HL-60/S4 treated with retinoic acid at 250 ng/mL for 4 days and 3 days (cell line): Measurements from ENCODE around the gene MAN1C1.

ENCODE experiments used
- in situ Hi-C: fragments of 300-500 bp; cut with MboI; formaldehyde crosslinking; loops from 2 replicates; pipeline ENCODE4 v1.7.0; 2022; ENCODE audit warnings: low sequenced_read_pairs

MAN1C1 gene

DNA sequence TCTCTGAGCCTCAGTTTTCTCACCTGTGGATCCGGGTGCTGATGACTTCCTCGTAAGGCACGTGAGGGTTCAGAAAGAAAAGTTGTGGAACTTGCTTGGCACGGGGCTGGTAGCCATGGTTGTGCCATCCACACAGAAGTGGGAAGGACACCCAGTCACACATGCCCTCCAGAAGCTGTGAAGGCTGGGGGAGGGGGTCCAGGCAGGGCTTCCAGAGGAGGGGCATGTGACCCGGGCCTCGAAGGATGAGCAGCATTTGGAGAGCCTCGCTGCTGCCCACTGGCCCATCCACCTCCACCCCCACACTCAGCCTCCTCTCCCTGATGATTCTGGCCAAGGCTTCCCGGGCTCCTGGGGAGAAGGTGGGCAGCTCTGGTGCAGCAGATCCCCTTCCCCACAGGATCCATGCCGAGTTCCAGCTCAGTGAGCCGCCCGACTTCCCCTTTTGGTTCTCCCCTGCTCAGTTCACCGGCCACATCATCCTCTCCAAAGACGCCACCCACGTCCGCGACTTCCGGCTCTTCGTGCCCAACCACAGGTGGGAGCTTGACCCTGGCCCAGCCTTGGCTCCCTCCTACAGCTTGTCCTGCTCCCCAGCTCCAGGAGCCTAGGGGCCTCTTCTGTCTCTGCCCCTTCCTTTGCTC lies 192.8 kb downstream of the MAN1C1 start:
- in situ Hi-C loops = loop anchor here (10.0 kb wide), 1 partner anchor 565 kb away; the partner anchor contains the start of gene RSRP1

DNA sequence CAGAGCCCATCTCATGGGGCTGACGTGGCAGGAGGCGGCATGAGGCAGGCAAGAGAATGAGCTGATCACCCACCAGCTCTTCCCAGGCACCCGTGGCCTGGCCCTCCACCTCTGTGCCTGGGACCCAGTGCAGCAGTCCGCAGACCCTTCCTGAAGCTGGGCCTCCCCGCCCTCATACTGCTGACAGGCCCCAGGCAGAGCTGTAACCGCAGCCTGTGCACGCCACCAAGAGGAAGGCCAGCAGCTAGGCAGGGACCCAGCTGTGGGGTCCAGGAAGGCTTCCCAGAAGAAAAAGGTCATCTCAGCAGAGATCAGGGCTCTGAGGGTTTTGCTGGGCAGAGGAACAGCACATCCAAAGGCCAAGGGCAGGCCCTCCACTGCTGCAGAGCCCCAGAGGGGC lies 193.3 kb downstream of the MAN1C1 start:
- in situ Hi-C loops = loop anchor here (10.0 kb wide), 1 partner anchor 565 kb away; the partner anchor contains the start of gene RSRP1

DNA sequence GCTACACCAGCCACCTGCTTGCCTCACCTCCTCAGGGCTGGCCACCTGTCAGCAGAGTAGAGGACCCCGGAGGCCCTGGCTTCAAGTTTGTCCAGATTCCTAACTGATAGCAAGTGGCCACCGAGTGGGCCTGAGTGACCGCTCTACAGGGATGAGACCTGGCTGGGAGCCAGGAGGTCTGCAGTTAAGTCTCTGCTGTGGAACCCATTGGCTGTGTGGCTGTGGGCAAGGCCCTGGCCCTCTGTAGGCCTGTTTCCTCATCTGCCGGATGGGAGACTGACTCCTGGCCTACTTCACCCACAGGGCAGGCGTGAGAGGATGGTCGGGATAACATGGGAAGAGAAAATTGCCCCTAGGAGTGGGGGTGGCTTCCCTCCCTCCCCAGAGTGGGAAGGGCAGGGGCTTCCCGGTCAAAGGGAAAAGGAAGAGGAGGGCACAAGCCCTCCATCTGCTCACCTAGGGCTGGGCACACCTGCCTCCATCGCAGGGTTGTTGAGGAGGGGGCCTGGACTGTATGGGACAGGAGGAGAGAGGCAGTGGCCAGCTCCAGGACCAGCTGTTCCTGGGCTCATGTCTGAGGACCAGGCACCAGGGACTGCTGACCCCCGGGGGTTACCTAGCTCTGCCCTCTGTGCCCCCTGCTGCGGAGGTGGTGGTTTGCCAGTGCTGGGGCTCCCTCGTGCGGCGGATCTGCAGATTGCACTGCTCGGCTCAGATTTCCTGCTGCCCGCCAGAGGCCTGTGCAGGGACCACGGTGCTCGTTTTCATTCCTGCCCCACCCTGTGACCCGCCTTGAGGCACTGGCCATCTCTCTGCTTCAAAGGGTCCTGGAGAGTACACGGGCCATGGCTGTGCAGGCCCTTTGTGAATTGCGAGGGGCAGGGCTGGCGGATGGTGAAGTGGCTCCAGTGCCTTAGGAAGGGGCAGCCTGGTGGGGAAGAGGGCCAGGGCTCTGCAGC lies 194.0 kb downstream of the MAN1C1 start:
- in situ Hi-C loops = no loop called here

DNA sequence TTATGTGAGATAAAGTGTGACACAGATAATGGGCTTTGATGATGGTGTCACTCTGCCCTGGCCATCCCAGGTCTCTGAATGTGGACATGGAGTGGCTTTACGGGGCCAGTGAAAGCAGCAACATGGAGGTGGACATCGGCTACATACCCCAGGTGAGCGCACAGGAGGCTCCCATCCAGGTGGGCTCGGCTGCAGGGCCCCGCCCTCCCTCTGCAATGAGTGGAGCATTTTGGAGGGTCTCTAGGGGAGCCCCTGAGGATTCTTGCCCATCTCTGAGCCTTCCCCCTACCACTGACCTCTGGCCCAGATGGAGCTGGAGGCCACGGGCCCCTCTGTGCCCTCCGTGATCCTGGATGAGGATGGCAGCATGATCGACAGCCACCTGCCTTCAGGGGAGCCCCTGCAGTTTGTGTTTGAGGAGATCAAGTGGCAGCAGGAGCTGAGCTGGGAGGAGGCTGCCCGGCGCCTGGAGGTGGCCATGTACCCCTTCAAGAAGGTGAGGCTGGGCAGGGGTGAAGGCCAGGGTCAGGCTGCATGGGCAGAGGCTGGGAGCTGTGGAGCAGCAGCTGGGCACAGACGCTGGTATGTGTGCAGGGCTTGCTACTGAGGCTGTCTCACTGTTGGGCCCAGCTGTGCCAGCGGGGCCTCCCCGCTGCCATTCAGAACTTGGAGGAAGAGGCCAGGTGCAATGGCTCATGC lies 194.9 kb downstream of the MAN1C1 start:
- in situ Hi-C loops = no loop called here

DNA sequence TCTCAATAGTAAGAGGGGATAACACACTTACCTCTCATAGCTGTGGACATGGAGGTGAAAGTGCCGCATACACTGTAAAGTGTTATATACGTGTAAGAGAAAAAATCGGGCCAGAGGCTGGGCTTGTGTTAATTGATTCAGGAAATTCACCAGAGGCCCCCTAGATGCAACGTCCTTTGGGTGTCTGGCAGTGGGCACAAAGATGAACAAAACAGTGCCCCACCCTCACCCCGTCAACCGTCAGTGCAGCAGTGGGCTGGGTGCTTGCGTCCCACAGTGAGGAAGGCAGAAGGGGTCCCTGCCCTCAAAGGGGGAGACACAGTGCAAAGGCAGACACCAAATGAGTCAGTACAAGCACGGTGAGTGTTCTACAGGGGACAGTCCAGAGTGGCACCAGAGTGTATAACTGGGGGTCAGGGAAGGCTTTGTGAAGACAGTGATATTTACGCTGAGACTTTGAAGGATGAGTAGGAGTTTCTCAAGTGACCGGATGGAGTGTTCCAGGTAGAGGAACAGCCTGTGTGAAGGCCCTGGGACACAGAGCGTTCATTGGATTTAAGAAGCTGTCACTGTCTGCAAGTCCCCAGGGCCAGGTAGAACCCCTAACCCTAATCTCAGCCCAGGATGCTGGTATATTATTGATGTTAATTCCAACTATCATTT lies 196.6 kb downstream of the MAN1C1 start:
- in situ Hi-C loops = no loop called here

DNA sequence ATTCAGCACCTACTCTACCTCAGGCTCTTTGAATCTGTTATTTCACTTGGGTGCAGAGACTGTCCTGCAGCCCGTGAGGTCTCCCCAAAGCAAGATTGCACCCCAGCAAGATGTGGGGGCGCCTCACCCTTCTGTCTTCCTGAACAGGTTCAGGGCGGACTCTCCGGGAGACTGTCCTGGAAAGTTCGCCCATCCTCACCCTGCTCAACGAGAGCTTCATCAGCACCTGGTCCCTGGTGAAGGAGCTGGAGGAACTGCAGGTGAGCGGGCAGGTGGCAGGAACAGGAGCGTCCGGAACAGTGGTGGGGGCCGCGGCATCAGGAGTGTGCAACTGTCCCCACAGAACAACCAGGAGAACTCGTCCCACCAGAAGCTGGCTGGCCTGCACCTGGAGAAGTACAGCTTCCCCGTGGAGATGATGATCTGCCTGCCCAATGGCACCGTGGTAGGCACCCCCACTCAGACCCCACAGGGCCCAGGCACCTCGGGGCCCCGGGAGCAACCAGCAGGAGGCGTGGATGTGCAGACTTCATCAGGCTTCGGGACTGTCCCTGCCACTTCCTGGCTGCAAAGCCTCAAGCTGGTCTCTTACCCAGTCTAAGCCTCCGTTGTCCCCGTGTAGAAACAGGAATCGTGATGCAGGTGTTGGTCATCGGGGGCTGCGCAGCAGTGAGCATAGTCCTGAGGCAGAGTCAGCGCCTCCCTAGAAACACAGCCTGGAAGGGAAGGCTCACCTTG lies 197.3 kb downstream of the MAN1C1 start:
- in situ Hi-C loops = no loop called here

DNA sequence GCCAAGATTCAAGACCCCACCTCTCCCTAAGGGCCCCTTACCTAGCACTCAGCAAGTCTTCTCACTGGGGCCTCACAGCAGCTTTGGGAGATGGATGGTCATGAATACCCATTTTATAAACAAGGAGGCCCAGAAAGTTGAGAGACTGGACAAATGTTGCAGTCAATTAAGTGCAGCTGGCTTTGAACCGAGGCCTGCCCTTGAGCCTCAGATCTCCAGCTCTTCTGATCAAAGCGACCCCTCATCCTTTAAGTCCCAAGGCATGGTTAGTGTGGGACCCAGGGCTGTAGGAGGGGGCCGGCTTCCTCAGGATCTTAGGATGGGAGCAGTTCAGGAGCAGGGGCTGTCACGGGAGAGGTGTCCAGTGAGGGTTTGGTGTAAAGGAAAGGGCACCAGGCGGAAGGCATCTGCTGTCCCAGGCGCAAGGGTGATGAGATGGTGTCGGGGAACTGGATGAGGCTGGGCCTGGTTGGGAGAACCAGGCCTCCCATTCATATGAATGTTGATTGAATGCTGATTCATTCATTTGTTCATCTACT lies 198.0 kb downstream of the MAN1C1 start:
- in situ Hi-C loops = no loop called here

DNA sequence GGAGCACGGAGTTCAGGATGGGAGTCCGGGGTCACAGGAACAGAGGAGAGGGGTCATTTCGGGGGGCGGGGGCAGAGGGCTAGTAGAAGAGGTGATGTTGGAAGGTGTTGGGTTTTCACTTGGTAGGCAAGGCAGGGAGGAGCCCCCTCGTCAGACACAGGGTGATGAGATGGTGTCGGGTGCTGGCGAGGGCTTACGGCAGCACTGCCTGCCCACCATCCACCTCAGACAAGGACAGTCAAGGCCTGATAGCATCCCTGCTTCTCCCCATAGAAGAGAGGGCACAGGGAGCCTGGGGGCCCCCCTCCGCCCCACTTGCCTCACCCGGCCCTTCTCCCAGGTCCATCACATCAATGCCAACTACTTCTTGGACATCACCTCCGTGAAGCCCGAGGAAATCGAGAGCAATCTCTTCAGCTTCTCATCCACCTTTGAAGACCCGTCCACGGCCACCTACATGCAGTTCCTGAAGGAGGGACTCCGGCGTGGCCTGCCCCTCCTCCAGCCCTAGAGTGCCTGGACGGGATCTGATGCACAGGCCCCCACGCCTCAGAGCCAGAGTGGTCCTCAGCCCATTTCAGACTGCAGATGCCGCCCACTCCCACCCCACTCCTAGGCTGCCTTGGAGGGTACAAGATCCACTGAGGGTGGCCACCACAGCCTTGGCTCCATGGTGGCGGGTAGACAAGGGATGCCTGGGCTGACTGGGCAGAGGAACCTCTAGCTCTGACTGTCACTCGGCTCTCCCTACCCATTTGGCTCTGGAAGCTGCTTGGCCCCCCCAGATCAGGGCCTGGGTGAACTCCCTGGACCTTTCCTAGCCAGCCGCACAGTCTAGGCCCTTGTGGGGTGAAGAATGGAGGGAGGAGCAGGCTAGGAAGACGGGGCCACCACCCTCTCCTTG lies 198.9 kb downstream of the MAN1C1 start:
- in situ Hi-C loops = no loop called here

DNA sequence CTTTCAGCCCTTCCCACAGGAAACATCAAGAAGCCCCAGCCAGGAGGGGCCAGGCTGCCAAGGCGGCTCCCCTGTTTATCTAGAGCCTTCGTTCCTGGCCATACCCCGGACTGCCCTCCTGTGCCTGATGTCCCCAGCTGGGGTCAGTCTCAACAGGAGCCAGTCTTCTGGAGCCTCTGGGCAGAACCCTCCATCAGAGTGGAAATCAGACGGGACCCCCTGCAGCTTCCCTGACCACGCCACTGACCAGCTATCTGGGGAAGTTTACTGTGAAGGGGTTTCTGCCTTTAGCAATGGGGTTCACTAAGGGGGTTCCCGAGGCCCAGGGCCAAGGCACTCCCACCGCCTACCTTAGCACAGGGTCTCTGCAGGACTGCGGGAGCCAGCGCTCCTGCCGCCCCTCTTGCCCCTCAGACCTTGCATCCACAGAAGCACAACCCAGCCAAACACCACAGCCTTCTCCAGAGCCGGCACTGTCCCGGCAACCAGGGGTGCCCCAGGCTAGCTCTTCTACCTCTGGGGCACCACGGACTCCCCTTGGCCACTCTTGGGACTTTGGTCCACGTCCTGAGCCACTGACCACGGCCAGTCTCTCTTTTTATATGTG lies 199.6 kb downstream of the MAN1C1 start:
- in situ Hi-C loops = no loop called here

DNA sequence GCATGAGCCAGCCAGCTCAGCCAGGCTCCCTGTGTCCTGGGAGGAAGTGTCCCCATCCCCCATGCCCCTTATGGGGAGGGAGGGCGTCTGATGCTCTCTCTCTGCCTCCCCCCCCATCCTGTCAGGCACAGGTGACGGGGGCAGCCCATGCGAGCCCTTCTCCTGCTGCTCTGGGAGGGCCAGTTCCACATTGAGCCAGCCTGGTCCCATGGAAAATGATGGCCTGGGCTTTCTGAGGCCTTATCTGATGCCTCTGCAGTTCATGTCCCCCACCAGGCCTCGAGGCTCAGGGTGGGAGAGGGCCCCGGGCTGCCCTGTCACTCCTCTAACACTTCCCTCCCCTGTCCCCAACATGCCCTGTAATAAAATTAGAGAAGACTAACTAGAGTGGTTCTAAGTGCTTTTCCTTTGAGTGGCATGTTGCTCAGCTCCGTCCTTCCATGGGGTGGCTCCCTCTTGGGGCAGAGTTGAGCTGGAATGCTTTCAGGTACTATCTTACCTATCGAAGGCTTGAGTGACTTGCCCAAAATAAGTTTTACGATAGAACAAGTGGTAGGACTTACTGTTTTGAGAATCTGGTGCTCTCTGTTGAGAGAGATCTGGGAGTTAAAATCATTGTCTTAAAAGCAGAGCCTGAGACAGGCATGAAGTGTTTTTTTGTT lies 201.4 kb downstream of the MAN1C1 start:
- in situ Hi-C loops = no loop called here

DNA sequence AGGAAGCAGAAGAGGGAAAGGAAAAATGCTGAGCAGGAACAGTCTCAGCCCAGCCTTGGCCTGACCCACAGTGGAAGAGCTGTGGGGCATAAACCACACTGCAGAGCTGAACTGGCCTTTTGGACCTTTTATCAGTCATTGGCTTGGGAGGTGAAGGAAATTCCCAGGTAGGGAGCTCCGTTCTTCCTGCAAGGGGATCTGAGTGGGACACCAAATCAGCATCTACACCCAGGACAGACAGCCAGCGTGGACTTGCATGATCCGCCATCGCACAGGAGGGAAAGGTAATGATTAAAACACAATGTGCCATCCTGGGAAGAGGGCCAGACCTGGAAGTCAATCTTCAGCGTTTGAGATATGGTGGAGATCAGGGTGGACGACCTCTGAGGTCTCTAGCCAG lies 202.0 kb downstream of the MAN1C1 start:
- in situ Hi-C loops = no loop called here

DNA sequence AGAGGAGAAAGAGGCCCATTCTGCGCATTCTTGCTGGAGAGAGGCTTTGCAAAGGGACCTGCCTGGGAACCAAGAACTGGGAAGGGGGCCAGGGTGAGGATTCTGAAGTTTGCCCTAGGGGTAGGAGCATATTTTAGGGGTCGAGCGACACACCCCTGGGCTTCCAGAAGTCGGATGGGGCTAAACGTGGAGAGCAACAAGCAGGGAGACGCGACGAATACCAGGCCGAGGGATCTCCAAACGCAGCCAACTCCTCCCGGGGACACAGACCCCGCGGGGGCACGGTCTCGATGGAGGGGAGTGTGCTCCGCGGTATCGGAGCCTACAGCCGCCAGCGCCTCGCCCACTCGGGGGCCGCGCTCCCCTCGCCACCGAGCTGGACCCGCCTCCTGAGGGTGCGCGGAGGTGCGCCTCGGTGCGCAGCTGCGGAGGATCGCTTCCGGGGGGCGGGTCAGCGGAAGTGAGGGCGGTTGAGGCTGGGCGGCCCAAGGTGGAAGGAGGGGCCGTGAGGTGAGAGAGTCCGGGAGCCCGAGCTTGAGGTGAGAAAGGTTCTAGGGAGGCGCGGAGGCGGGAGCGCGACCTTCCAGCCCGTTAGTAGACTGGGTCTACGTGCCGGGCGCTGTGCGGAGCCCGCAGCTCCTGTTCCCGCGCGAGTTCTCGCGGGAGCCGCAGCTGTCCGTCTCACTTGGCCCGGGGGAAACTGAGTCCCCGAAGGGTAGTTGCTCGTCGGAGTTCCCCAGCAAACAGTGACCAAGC lies 203.1 kb downstream of the MAN1C1 start, which contains the start of gene MTFR1L:
MTFR1L (plus strand) TSS at position 464 of the 756 bp plus-strand sequence. CDS start 3,151 bp downstream, outside the sequence.
- in situ Hi-C loops = no loop called here

DNA sequence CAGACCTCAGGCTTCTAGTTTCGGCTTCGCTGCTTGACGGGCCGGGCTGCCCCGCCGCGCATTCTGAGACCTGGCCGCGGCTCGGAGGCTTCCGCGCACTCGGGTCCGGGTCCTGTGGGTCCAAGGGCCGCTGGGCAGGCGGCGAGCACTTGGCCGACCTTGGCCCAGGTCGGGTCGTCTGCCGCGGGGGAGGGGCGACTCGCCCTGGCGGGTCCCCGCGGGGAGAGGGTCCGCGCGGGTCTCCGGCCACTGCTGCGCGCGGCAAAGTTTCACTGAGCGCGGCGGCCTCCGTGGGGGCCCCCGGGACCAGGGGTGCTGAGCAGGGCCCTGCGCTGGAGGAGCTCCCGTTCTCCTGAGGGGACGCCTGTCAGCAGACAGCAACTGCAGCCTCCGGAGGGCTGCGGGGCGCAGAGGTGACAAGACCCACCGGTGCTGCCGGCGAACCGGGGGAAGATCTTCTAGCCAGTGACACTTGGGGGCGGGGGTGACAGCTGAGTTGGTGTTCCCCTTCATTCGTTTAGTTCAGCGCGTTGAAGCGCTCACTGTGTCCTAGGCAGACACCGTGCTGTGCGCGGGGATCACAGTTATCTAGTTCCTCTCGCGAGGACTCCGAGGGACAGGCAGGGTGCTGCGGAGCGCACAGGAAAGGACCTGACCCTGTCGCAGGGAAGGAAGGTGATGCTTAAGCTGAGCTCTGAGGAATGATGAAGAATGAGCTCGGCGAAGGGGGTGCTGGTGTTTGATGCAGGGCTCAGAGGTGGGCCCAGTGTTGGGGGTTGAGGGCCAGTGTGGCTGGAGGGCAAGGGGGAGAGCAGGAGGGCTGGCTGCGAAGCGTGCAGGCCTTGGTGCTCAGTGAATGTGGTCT lies 203.9 kb downstream of the MAN1C1 start:
- in situ Hi-C loops = no loop called here

DNA sequence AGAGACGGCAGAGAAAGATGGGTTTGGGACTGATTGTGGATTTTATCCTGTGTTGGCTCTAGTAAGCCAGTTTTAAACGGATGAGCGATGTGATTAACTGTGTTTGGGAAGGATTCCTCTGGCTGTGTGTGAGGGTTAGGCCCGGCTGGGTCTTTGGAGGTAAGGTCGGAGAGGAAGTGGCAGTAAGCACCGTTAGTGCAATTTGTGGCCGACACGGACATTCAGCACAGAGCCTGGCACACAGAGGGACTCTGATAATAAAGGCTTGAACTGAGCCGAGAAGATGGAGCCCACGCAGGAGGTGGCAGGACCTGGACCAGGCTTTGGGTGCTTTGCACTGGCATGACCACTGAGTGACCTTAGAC lies 204.5 kb downstream of the MAN1C1 start:
- in situ Hi-C loops = no loop called here

DNA sequence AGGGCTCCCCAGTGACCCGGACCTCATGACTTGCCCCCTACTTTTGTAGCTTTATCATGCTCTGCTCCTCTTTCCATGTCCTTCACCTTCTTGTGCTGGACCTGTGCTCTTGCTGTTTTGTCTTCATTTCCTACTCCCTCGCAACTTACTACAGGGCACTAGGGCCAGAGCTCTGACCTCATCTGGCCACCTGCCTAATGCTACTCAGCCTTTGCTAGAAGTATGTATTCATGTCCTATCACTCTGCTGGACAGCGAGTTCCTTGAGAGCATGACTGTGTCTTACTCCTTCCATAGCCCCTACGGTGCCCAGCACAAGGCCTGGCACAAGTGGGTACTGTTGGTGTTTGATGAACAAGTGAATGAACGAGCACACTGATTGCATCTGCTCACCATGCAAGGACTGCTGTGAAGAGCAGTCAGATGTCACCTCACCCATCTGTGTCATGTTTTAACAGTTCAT lies 205.1 kb downstream of the MAN1C1 start:
- in situ Hi-C loops = no loop called here

DNA sequence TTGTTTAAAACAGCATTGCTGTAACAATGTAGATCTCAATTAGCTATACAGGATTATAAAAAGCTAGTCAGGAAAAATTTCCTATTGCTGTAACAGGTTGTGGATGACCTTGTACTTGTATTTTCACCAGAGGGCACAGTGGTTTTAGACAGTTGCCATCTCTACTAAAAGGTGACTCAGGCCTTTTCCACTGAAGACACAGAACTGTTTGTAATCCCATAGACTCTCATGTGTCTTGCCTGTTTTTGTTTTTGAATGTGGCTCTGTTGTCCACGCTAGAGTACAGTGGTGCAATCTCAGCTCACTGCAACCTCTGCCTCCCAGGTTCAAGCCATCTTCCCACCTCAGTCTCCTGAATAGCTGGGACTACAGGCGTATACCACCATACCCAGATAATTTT lies 209.0 kb downstream of the MAN1C1 start:
- in situ Hi-C loops = no loop called here
